Glomerular endothelial cell (primary cell): ENCODE measurements around the gene VN1R5. TPM values are rescaled to one million over a fixed set of nuclear protein-coding genes. Genes with fewer than 3 reads are reported as not detected.
"Not testable (repeated sequence)": the region's sequence is repeated elsewhere in the genome, so short reads cannot be mapped to it uniquely, and the experiment has no call there.

Source experiments
- DNase-seq: peaks from one replicate; pipeline ENCODE4 v3.0.0-alpha.2; 2011; ENCODE audit warnings: low read depth, low spot score; ENCODE audit errors: extremely low read depth
- total RNA-seq: library from RNA; depleted of rRNA; stranded (reverse); fragments of >200 nt; gene quantifications from 2 replicates; pipeline ENCODE4 v1.2.3, GENCODE V29; 2015

VN1R5 gene
- not detected in 2 replicates for total RNA-seq

DNA sequence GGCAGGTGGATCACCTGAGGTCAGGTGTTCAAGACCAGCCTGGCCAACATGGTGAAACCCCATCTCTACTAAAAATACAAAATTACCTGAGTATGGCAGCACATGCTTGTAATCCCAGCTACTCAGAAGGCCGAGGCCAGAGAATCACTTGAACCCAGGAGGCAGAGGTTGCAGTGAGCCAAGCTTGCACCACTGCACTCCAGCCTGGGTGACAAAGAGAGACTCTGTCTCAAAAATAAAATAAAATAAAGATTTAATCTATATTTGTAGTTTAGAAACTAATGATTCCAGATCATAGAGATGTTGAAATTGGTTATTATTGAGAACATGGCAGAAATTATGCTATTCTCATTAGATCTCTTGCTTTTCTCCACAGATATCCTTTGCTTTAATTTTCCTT lies at the start of gene VN1R5:
Gene VN1R5 (plus strand): TSS at position 301 of the 400 bp plus-strand sequence.
- not testable (repeated sequence) for DNase-seq

DNA sequence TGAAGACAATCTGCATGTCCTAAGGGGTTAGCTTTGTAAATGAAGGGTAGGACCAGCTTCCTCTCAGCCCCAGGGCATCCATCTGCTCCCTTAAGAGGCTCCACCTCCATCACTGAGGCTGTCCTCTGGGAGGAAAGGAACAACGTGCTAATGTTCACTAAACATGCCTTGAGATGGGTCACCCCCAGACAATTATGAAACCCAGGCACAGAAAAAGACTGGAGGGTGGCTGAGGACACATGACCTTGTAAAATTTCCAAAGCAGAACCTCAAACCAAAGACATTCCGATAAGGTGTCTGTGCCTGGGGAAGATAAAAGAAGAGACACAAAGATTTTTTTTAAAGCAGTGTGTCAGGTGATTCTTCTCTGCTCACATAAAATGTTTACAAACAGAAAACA lies 46.5 kb upstream of the VN1R5 start:
- DNase-seq: no peak

DNA sequence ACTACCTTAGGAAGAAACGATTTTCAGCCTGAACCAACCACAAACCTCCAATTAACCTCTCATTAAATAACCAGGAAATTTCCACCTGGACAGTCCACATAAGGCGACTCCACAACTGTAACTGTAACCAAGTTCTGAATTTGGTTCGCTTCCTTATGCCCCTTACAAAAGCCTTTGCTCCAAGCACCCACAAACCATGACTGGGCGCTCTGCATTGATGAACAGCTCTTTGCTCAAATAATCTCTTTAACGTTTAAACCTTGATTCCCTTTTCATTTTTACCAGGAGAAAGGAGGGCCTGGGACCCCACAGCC lies 45.9 kb upstream of the VN1R5 start:
- DNase-seq: no peak

DNA sequence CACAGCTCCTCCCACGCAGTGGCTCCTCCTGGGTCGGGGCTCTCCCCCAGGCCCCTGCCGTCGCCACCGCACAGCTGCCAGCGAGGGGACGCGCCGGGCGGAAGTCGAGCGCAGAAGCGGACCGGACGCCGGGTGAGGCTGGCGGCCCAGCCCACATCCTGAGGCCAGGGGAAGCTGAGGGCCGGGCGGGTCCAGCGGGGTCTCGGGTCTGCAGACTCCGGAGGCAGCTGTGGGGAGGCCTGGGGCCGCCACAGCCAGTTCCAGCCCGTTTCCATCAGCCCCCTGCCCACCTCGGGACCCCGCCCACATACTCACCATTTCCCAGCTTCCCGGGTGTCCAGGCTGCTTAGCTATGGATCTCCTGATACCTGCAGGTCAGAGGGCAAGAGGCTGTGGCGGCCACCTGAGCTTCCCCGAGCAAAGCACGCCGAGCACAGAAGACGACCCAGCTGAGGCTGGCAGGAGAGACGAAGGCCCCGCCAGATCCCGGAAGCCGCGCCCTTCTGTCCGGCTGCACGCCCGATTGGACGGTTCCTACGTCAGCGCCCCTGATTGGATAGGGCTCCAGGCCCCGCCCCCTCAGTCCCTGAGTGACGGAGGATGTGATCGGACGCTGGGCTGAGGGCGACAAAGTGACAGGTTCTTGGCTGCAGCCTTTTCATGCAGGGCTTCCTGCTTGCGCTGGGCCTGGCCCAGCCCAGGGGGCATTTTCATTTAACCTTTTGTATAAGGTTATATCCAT lies 45.3 kb upstream of the VN1R5 start:
- DNase-seq: peak; percentile 36

DNA sequence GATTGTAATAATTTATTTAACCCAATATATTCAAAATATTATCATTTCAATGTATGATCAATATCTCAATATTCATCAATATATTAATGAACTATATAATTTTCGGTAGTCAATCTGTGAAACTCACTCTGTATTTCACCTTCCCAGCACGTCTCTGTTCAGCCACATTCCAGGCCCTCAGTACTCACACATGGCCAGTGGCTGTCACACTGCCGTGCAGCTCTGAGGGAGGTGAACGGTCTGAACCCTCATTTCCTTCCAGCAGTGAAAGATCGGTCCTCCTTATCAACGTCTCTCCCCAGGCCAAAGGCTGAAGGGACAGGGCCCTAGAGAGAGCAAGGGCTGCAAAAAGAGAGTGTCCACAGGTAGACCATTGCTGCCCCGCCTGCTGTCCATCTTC lies 44.5 kb upstream of the VN1R5 start:
- DNase-seq: no peak

DNA sequence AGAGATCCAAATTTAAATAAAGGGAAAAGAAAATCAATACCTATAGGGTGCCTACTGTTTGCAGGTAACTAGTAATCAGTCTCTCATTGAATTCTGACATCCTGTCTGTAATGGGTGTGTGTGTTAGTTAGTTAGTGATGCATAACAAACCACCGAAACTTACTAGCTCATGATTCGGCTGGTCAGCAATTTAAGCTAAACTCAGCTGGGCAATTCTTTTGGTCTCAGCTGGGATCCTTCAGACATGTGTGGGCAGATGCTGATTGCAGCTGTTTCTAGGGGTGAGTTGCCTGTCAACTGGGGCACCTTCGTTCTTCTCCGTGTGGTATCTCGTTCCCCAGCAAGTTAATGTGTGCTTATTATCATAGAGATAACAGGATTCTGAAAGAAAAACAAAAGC lies 43.9 kb upstream of the VN1R5 start:
- no peak for DNase-seq

DNA sequence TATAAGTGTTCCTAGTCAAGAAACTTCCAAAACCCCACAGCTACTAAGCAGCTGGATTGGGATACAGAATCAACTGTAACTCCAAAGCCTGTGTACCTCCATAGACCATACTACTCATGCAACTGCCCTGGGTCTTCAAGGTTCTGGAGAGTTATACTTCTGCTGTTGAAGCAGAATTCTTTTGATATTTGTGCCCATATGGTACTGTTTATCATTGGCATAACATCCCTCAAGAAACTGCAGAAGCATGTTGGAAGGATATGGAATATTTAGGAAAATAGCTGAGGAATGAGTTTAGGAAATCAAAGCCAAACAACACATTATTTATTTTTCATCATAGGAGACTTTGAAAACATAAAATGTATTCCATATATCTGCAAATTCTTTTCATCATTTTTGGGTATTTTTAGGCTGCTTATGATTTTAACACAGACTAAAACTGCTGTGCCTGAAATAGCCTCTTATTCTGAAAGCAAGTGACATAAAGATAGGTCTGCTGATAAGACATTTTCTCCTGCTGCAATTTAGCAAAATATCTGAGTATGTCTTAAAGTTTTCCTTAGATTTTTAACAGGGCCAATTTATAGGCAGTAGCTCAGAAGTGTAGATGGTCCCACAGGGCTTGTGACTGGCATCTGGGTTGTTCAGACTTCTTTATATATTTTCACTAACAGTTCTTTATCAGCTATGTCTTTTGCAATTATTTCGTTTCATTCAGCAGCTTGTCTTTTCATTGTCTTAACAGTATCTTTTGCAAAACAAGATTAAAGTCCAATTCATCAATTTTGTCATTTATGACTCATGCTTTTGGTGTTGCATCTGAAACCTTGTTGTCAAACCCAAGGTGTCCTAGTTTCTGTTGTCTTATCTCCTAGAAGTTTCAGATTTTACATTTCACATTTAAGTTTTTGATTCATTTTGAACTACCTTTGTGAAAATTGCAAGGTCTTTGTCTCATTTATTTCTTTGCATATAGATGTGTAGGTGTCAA lies 43.0 kb upstream of the VN1R5 start:
- DNase-seq: no peak

DNA sequence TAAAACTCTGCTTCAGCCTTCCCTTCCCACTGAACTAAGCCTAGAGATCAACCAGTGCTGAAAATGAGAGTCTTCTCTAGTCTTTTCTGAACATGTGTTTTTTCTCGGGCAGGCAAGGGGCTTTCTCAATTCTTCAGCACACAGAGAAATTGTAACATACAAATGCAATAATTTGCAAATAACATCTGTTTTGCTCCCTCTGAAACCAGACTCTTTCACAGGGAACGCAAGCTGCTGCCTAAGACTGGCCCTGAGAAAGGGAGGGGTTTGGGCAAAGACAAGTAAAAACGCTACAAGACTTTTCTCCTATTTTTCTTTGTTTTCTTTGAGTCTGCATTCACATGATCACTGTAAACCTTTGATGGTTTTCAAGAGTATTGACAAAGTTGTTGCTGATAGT lies 39.6 kb upstream of the VN1R5 start:
- no peak for DNase-seq

DNA sequence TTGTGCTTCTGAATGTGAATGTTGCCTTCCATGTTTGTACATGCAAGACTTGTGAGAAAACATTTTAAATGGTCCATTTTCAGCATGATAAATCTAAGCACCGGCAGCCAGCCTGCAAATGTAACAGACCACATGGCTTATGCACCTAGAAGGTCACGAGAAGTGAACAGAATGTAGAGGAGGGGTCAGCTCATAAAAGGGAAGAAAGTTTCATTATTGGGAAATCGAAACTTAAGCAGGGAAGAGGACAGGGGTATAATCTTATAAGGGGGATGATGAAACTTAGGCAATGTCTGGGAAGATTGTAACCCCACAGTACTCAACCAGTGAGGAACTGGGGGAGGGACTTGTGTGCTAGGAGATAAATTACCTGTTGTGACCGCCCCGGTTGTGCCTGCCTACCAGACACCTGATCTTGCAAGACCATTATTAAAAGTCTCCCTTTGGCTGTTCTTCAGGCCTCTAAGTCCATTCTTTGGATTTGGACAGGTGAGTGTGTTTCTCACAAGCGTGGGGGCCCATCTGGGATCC lies 37.7 kb upstream of the VN1R5 start:
- DNase-seq: no peak

DNA sequence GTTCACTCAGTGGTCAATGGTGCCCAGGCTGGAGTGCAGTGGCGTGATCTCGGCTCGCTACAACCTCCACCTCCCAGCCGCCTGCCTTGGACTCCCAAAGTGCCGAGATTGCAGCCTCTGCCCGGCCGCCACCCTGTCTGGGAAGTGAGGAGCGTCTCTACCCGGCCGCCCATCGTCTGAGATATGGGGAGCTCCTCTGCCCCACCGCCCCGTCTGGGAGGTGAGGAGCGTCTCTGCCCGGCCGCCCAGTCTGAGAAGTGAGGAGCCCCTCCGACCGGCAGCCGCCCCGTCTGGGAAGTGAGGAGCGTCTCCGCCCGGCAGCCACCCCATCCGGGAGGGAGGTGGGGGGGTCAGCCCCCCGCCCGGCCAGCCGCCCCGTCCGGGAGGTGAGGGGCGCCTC lies 35.6 kb upstream of the VN1R5 start:
- not testable (repeated sequence) for DNase-seq

DNA sequence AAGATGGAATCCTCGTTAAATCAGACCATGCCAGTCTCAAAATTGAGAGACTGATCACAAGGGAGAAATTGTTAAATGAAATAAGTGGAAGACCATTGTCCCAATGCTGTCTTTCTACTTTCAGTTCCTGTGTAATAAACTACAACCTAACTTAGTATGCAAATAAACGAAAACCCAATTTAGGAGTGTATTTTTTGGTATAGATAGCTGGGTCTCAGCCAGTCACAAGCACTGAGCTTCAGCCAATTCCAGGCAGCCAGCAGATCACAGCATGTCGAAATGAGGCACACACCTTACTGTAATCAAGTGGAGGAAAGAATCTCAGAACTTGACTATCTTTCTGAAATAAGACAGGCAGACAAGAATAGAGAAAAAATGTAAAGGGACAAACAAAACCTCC lies 33.0 kb upstream of the VN1R5 start:
- no peak for DNase-seq

DNA sequence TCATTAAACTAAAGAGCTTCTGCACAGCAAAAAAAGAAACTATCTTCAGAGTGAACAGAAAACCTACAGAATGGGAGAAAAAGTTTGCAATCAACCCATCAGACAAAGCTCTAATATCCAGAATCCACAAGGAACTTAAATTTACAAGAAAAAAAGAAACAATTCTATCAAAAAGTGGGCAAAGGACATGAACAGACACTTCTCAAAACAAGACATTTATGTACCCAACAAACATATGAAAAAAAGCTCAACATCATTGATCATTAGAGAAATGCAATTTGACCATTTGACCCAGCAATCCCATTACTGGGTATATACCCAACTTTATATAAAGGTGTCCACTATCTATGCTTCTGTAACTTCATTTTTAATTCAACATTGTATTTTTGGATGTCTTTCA lies 31.1 kb upstream of the VN1R5 start:
- no peak for DNase-seq

DNA sequence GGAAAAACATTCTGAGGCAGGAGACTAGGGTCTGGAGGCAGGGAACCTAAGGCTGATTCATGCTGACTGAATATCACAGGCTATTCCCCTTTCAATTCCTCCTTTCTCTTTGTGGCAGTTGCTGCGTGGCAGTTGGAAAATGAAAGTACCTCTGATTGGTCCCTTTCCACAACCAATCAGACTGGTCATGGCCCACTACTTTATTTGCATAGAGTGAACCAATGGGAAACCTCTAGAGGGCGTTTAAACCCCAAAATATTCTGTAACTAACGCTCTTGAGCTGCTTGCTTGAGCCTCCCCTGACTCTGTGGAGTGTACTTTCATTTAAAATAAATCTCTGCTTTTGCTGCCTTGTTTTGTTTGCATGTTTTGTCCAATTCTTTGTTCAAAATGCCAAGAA lies 27.7 kb upstream of the VN1R5 start:
- DNase-seq: no peak

DNA sequence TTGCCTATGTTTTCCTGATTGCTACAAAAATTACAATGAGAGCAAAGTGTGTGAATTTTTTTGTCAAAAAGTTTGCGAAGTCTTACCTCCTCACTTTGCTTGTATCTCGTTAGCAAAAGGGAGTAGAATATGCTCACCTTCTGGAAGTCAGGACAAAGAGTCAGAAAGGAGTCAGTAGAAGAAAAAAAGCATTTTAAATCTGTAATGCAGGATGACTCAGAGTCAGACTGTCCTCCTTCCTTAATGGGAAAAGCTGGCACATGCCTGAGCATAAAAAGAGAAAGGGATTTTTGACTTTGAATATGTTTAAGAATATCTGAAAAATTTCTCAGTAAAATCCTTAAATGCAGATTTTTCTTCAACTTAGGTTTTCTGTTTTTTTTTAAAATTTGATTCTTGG lies 14.2 kb upstream of the VN1R5 start:
- no peak for DNase-seq

DNA sequence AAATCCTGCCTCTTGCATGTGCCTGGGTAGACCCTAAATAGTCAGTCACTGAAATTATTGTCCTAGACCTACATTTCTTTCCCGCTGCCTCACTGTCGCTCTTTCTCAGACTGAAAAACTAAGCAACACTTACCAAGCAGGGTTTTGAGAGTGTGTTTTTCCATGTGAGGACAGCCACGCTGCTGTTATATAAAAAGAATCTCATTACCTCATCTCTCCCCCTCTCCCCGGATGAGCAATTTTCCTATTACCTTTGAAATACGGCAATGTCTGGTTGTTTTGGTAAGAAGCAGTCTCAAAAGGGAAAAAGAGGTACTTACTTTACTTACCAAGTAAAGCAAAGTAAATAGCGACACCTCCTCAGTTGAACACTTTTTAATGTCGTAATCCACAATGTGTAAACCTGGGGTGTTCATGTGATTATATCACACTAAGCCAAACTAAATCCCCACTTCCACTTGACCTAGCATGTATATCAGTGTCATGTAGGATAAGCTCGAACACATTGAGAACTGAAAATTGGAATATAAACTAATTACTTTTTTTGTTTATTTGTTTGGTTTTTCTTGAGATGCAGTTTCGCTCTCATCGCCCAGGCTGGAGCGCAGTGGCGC lies 12.2 kb upstream of the VN1R5 start:
- no peak for DNase-seq

DNA sequence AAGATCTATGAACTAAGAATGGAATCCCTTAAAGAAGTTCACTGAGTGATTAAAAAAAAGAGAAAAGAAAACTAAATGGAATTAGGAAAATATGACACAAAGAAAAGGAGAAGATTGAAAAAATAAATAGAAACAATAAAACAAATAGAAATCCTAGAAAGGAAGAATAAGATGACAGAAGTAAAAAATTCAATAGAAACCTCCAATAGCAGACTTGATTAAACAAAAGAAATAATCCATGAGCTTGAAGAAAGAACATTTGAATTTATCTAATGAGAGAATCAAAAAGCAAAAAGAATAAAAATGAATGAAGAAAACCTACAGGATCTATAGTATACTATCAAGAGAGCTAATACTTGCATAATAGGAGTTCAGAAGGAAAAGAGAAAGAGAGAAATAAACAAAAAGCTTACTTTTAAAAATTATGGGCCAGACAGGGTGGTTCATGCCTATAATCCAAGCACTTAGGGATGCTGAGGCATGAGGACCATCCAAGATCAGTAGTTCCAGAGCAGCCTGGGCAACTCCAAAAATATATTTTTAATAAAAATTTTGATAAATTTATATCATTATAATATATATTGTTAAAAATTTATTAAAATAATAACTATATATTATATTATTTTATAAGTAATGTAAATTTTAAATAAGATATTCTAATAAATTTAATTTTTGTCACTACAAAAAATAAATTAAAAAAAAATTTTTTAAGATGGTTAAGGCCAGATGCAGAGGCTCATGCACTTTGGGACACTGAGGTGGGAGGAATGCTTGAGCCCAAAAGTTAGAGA lies 9.4 kb upstream of the VN1R5 start:
- DNase-seq: no peak

DNA sequence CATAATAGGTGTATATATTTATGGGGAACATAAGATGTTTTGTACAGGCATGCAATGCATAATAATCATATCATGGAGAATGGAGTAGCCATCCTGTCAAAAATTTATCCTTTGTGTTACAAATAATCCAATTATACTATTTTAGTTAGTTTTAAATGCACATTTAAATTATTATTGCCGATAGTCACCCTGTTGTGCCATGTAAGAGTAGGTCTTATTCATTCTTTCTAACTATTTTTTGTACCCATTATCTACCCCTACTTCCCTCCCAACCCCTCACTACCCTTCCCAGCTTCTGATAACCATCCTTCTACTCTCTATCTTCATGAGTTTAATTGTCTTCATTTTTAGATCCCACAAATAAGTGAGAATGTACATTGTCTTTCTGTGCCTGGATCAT lies 8.3 kb upstream of the VN1R5 start:
- no peak for DNase-seq

DNA sequence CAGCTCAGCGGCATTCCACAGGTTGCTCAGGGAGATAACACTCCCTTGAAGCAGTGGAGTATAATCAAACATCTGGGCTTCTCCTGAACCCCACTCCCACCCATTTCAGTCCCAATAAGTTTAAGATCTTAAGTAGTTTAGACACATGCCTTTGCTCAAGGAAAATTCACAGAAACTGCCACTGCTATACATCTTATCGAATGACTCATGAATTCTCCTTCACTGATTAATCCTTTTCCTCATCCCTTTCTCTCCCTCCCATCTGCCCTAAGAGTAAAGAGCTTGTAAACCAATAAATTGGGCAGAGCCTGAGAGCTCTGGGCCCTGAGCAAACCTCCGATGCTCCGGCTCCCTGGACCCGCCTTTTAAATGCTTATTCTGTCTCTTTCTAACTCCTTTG lies 10.2 kb downstream of the VN1R5 start:
- DNase-seq: no peak

DNA sequence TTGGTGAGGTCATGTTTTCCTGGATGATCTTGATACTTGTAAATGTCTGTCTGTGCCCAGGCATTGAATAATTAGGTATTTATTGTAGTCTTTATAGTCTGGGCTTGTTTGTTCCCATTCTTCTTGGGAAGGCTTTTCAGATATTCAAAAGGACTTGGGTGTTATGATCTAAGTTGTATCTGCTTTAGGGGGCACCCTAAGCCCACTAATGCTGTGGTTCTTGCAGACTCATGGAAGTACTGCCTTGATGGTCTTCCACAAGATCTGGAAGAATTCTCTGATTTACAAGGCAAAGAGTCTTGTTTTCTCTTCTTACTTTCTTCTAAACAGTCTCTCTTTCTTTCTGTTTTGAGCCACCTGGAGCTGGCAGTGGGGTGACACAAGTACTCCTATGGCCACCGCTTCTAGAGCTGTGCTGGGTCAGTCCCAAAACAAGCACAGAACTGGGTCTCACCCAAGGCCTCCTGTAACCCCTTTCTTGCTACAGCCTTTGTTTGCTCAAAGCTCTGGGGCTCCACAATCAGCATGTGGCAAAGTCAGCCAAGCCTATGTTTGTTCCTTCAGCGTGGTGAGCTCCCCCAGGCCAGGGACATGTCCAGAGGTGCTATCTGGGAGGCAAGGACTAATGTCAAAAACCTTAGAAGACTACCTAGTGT lies 12.6 kb downstream of the VN1R5 start:
- no peak for DNase-seq

DNA sequence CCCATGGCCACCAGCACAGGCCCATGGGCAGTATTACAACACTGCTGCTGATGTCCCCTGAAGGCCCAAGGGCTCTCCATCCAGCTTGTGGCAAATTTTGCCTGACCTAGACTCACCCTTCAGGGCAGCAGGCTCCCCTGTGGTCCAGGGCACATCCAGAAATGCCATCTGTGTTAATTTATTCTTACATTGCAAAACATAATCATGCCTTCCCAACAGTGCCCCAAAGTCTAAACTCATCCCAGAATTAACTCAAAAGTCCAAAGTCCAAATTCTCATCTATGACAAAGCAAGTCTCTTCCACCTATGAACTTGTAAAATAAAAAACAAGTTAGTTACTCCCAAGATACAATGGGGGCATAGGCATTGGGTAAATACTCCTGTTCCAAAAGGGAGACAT lies 13.3 kb downstream of the VN1R5 start:
- DNase-seq: no peak
